Forelimb muscle (tissue), 1 donor: Measurements from ENCODE around the gene SIRT3. TPM values are rescaled to one million over a fixed set of nuclear protein-coding genes. Genes with fewer than 3 reads are reported as not detected.

Source experiments
- DNase-seq: peaks from one replicate; pipeline ENCODE4 v3.0.0-alpha.2; 2013; ENCODE audit warnings: low read depth
- polyA plus RNA-seq: library from polyadenylated mRNA; unstranded; fragments of 120-200 nt; gene quantifications from one replicate; pipeline ENCODE4 v1.2.1, GENCODE V29; 2013; ENCODE audit not compliant: insufficient read length

The SIRT3 gene
- polyA plus RNA-seq, 1 donor = 24.4 TPM

DNA sequence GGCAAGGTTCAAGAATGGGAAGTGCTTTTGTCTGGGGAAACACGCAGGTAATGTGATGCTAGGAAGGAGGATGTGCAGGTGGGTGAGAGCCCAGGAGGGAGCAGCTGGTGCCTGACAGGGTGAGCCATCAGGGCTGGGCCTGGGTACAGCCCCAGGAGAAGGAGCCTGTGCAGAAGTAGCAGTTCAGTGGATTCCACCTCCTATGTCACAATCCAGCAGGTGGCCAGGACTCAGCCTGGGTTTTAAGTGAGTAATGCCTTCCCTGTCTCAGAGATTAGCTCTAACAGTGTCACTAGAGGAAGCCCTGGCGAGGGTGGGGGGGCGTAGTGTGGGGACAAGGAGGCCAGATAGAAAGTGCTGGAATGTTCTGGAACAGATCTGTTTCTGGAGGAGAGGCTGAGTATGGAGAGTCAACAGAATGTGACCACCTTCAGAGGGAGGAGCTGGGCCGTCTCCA, 20.5 kb downstream of the SIRT3 start:
- no peak for DNase-seq

- DNase-seq = no peak
These were observed 22.1 kb downstream of the SIRT3 start for GRCh38 chr11:214083-214482.

GRCh38 chr11:213111-213510, 23.0 kb downstream of the SIRT3 start:
- no peak for DNase-seq

GRCh38 chr11:212150-213100, 23.7 kb downstream of the SIRT3 start:
- DNase-seq = no peak

DNA sequence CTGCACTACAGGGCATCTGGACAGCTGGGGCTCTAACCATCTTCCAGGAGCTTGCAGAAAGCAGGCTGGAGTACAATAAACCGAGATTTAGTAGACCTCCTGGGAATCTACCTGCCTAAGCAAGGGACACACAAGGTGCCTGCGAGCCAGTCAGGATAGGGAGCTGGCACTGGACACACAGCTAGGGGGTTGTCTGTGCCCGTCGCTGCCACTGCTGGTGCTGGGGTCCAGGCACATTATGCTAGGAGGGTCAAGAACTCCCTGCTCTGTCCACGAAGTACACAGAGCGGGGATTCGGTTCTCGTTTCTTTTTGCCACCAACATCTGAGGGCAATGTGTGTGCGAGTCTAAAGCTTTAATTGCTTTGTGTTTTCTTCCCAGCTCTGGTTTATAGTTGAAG, 24.4 kb downstream of the SIRT3 start:
- no peak for DNase-seq

- DNase-seq = no peak
These were observed 24.8 kb downstream of the SIRT3 start for GRCh38 chr11:211295-211694.

DNA sequence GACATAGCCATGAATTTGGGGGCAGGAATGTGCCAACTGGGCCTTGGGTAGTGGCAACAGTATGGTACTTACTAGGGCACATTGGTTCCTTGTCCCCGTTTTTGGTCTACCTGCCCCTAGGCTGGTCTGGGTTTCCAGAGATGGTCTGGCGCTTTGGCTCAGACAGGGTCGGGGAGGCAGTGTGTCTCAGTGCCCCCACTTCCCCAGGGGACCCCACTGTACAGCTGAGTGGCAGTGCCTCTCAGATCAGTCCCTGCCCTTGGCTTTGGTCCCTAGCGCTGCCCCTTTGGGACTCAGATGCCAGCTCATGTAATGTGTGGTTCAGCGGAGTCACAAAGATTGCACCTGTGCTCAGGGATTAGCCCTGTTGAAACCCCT, 25.4 kb downstream of the SIRT3 start:
- DNase-seq = no peak

- no peak for DNase-seq
These were observed 25.9 kb downstream of the SIRT3 start for GRCh38 chr11:210122-210802.

- DNase-seq = no peak
These were observed 26.6 kb downstream of the SIRT3 start for GRCh38 chr11:209275-210121.

- no peak for DNase-seq
These were observed 27.3 kb downstream of the SIRT3 start for GRCh38 chr11:208917-209260.

DNA sequence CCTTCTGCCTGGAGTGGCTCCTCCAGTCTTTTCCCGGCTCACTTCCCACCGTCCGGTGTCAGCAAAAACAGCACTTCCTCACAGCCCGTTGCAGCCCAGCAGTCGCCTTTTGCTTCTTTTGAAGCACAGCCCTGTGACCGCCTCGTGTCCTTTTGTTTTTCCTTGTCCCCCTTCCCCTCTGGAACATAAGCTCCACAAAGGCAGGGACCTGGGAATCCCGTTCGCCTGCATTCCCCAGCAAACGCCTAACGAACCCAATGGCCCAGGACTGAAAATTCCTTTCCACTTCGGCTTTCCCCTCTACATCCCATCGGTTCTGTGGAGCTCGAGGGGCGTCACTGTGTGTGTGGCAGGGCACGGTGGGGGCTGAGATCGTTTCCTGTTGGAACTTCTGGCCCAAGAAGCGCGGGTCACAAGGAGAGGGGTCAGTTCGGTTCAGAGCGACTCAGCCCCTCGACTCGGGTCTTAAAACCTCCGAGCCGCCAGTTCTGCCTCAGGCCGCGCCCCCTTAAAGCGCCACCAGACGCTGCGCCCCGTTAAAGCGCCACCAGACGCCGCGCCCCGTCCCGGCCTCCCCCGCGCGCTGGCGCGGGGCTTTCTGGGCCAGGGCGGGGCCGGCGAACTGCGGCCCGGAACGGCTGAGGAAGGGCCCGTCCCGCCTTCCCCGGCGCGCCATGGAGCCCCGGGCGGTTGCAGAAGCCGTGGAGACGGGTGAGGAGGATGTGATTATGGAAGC, 27.8 kb downstream of the SIRT3 start:
- DNase-seq = peak; percentile 59

GRCh38 chr11:207863-208180, 28.3 kb downstream of the SIRT3 start:
- no peak for DNase-seq

DNA sequence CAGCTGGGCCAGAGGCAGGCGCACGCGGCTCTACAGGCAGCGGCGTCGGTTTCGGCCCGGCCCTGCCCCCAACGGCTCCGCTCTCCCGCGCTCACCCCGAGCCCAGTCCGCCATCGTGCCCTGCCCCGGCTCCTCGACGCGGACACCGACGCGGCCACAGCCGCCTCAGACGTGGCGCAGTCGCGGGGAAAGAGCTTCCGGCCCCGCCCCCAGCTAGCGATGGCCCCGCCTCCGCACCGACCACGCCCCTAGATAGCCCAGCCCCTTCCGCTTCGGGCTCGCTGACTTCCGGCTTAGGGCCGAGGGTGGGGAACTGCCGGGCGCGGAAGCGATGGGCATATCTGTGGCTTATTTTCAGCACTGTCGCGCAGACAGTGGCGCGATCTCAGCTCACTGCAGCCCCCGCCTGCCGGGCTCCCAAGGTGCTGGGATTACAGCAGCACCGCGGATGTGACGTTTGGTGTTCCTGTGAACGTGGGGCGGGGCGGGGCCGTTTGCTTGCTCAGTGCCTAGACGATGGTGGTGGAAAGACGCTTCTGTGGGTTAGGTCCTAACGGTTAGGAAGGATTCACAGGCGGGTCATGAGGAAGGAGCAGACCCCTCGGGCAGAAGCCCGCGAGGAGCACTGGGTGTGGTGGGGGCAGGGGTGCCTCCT, 28.8 kb downstream of the SIRT3 start, which contains the start of the genes BET1L and RIC8A:
Gene BET1L, minus strand, starts transcription at position 192 of the 655 bp plus-strand sequence. Its CDS starts 78 bp downstream, at position 114.
Gene RIC8A, plus strand, starts transcription at position 501 of the 655 bp plus-strand sequence. CDS start 1,147 bp downstream, outside the sequence.
- DNase-seq = peak; percentile 88

GRCh38 chr11:206526-207207, 29.5 kb downstream of the SIRT3 start:
- no peak for DNase-seq

- DNase-seq = no peak
These were observed 30.1 kb downstream of the SIRT3 start for GRCh38 chr11:206002-206384.

DNA sequence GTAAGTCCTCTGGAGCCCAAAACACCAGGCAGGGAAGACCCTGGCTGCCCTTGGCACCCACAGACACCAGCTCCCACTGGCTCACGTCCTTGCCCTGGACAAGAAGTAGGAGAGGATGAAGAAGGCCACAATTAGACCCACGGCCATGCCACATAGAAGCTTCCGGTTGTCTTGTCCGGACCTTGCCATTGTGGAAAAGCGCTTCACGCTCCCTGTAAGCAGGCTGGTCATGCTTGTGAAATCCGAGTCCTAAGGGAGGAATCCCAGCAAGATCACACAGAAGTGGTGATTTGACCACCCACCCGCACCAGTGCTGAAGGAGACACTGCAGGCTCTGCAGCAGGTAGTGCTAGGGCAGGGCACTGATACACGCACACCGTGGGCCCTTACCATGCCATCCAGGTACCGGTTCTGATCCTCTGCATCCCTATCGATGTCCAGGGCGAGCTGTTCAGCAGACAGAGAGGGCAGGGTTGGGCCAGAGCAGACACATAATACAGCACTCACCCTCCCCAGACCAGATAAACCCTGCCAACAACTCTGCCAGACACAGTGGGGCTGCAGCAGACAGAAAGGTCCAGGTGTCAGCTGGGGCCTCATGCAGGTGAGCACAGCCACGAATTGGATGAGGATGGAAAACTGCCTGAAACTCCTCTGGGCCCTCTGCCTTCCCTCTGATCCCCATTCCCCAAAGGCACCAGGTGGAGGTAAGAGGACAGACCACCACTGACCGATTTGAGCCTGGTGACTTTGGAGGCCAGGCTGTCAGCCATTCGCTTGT, 30.7 kb downstream of the SIRT3 start:
- DNase-seq = no peak

DNA sequence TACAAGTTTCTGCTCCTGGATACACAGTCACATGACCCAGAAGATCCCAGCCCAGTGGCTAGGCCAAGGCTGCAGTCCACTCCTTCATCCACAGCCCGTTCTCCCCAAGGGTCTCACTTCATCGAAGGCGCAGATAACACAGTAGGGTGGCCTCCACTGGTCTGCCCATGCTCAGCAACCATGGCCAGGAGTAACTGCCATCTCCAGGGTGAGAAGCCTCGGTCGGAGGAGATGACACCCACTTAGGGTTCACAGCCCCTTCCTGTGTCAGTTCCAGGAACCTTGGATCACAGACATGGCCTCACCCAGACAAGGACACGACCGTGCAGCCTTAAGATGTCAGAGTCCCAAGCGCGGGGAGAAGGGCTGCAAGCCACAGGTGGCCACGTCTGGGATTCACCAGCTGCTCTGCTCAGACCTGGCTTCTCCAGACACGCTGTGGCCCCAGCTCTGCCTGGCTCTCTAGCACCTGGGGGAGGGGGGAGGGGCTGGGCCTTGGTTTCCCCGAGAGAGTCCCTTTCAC, 31.5 kb downstream of the SIRT3 start:
- DNase-seq = no peak

DNA sequence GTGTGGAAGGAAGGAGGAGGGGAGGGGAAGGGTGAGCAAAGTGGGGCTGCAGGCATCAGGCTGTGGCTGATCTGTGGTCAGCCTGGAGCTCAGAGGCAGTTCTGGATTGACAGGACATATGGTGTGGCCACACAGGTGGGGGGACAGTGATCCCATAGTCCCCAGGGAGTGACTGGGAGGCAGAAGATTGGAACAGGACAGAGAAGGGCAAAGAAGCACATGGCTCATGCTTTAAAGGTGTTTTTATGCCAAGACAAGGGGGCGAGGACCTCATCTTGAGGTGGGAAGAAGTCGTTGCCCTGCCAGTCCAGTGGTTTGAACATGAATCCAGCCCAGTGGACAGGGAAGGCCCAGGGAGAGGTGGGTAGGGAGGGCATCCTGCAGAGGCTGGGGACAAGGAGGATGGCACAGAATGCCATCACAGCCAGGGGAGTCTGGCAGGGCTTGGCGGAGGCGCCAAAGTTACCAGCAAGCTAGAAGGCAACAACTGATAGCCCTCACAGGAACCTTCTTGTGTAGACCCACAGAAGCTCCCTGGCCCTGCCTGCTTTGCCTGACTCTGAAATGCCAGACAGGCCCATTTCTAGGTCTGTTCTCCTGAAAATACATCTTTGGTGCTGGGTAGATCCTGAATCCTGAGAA, 32.1 kb downstream of the SIRT3 start:
- no peak for DNase-seq
